ENCODE data around the gene LRBA. TPM values are rescaled to one million over a fixed set of nuclear protein-coding genes. Genes with fewer than 3 reads are reported as not detected.
"Not testable (repeated sequence)": the region's sequence is repeated elsewhere in the genome, so short reads cannot be mapped to it uniquely, and the experiment has no call there.

LRBA gene
- total and polyA plus RNA-seq, 4 donors = 11.8 to 149 (median 34.2) TPM

GRCh38 chr4:150961566-150961965 is 53.5 kb downstream of the LRBA start:
- H3K4me1 ChIP-seq (ENCODE audit: control insufficient read depth in 5 of 5, insufficient read depth in 5 of 5, low read length in 5 of 5) = no peaks in the 10 kb centered on the region
- peaks cover 0 to 4% (median 0%) of the 10 kb centered on the region in 4 donors for H3K9me3 ChIP-seq (ENCODE audit: control insufficient read depth in 4 of 4, insufficient read depth in 3 of 4, low read length in 3 of 4)
- no peaks in the 10 kb centered on the region for H3K27me3 ChIP-seq (ENCODE audit: control insufficient read depth in 3 of 3, insufficient read depth in 3 of 3, low read length in 2 of 3)
- no peaks in the 10 kb centered on the region for H3K36me3 ChIP-seq (ENCODE audit: control insufficient read depth in 4 of 4, insufficient read depth in 4 of 4, low read length in 4 of 4)
- H3K9ac ChIP-seq (ENCODE audit: insufficient read depth in 1 of 2, low read length in 2 of 2) = no peak overlapping the region
- H3K4me3 ChIP-seq = no peak overlapping the region
- no peak for DNase-seq
- no peak for ATAC-seq (ENCODE audit: insufficient read depth, low FRiP score)
- no peak overlapping the region for H3K27ac ChIP-seq (ENCODE audit: low read depth in 1 of 2, low read length in 1 of 2)
- WGBS, 2 donors = 79 to 85% methylated on average over 1 of the region's 1 CpG
- no peak for TF ChIP-seq CTCF (IDR thresholded peaks at IDR 0.05; ENCODE audit: control extremely low read depth, extremely low read depth)

GRCh38 chr4:150960818-150961217 is 54.3 kb downstream of the LRBA start:
- DNase-seq (no peak), ATAC-seq (ENCODE audit: insufficient read depth, low FRiP score) (no peak)
- Histone ChIP-seq H3K27me3 (ENCODE audit: control insufficient read depth in 3 of 3, insufficient read depth in 3 of 3, low read length in 2 of 3) (no peaks in the 10 kb centered on the region), H3K9me3 (ENCODE audit: control insufficient read depth in 4 of 4, insufficient read depth in 3 of 4, low read length in 3 of 4) (peaks cover 0 to 4% (median 0%) of the 10 kb centered on the region in 4 donors), H3K9ac (ENCODE audit: insufficient read depth in 1 of 2, low read length in 2 of 2) (no peak overlapping the region), H3K27ac (ENCODE audit: low read depth in 1 of 2, low read length in 1 of 2) (no peak overlapping the region), H3K4me3 (no peak overlapping the region), H3K4me1 (ENCODE audit: control insufficient read depth in 5 of 5, insufficient read depth in 5 of 5, low read length in 5 of 5) (no peaks in the 10 kb centered on the region), H3K36me3 (ENCODE audit: control insufficient read depth in 4 of 4, insufficient read depth in 4 of 4, low read length in 4 of 4) (no peaks in the 10 kb centered on the region)
- no peak for TF ChIP-seq CTCF (IDR thresholded peaks at IDR 0.05; ENCODE audit: control extremely low read depth, extremely low read depth)
- 84 to 96% methylated on average over 2 of the region's 2 CpGs for WGBS, 2 donors

GRCh38 chr4:150960079-150960478 is 55.0 kb downstream of the LRBA start:
- Histone ChIP-seq H3K9me3 (ENCODE audit: control insufficient read depth in 4 of 4, insufficient read depth in 3 of 4, low read length in 3 of 4) (peaks cover 0 to 4% (median 0%) of the 10 kb centered on the region in 4 donors), H3K9ac (ENCODE audit: insufficient read depth in 1 of 2, low read length in 2 of 2) (no peak overlapping the region), H3K36me3 (ENCODE audit: control insufficient read depth in 4 of 4, insufficient read depth in 4 of 4, low read length in 4 of 4) (no peaks in the 10 kb centered on the region), H3K27me3 (ENCODE audit: control insufficient read depth in 3 of 3, insufficient read depth in 3 of 3, low read length in 2 of 3) (no peaks in the 10 kb centered on the region), H3K4me3 (no peak overlapping the region), H3K27ac (ENCODE audit: low read depth in 1 of 2, low read length in 1 of 2) (no peak overlapping the region), H3K4me1 (ENCODE audit: control insufficient read depth in 5 of 5, insufficient read depth in 5 of 5, low read length in 5 of 5) (no peaks in the 10 kb centered on the region)
- WGBS, 2 donors = 65 to 70% methylated on average over 2 of the region's 2 CpGs
- no peak for TF ChIP-seq CTCF (IDR thresholded peaks at IDR 0.05; ENCODE audit: control extremely low read depth, extremely low read depth)
- DNase-seq (no peak), ATAC-seq (ENCODE audit: insufficient read depth, low FRiP score) (no peak)

GRCh38 chr4:150957981-150958380 is 57.1 kb downstream of the LRBA start:
- H3K9me3 ChIP-seq (ENCODE audit: control insufficient read depth in 4 of 4, insufficient read depth in 3 of 4, low read length in 3 of 4); H3K9ac ChIP-seq (ENCODE audit: insufficient read depth in 1 of 2, low read length in 2 of 2); H3K27ac ChIP-seq (ENCODE audit: low read depth in 1 of 2, low read length in 1 of 2); H3K27me3 ChIP-seq (ENCODE audit: control insufficient read depth in 3 of 3, insufficient read depth in 3 of 3, low read length in 2 of 3); DNase-seq; H3K4me1 ChIP-seq (ENCODE audit: control insufficient read depth in 5 of 5, insufficient read depth in 5 of 5, low read length in 5 of 5); ATAC-seq (ENCODE audit: insufficient read depth, low FRiP score); H3K4me3 ChIP-seq; H3K36me3 ChIP-seq (ENCODE audit: control insufficient read depth in 4 of 4, insufficient read depth in 4 of 4, low read length in 4 of 4): not testable (repeated sequence)
- 98% methylated on average over 4 of the region's 4 CpGs for WGBS, 2 donors

GRCh38 chr4:150957095-150957494 is 58.0 kb downstream of the LRBA start:
- not testable (repeated sequence) for H3K27ac ChIP-seq (ENCODE audit: low read depth in 1 of 2, low read length in 1 of 2); H3K4me3 ChIP-seq; H3K9ac ChIP-seq (ENCODE audit: insufficient read depth in 1 of 2, low read length in 2 of 2); DNase-seq; ATAC-seq (ENCODE audit: insufficient read depth, low FRiP score); H3K4me1 ChIP-seq (ENCODE audit: control insufficient read depth in 5 of 5, insufficient read depth in 5 of 5, low read length in 5 of 5); H3K9me3 ChIP-seq (ENCODE audit: control insufficient read depth in 4 of 4, insufficient read depth in 3 of 4, low read length in 3 of 4); H3K27me3 ChIP-seq (ENCODE audit: control insufficient read depth in 3 of 3, insufficient read depth in 3 of 3, low read length in 2 of 3); H3K36me3 ChIP-seq (ENCODE audit: control insufficient read depth in 4 of 4, insufficient read depth in 4 of 4, low read length in 4 of 4)
- WGBS, 2 donors = 100% methylated on average over 1 of the region's 1 CpG

- not testable (repeated sequence) for H3K9me3 ChIP-seq (ENCODE audit: control insufficient read depth in 4 of 4, insufficient read depth in 3 of 4, low read length in 3 of 4); H3K27me3 ChIP-seq (ENCODE audit: control insufficient read depth in 3 of 3, insufficient read depth in 3 of 3, low read length in 2 of 3); H3K4me3 ChIP-seq; H3K9ac ChIP-seq (ENCODE audit: insufficient read depth in 1 of 2, low read length in 2 of 2); H3K4me1 ChIP-seq (ENCODE audit: control insufficient read depth in 5 of 5, insufficient read depth in 5 of 5, low read length in 5 of 5); H3K36me3 ChIP-seq (ENCODE audit: control insufficient read depth in 4 of 4, insufficient read depth in 4 of 4, low read length in 4 of 4); ATAC-seq (ENCODE audit: insufficient read depth, low FRiP score); DNase-seq; H3K27ac ChIP-seq (ENCODE audit: low read depth in 1 of 2, low read length in 1 of 2)
- 96 to 97% methylated on average over 18 to 28 of the region's 28 CpGs for WGBS, 2 donors
Measured at GRCh38 chr4:150953916-150954315, 61.2 kb downstream of the LRBA start.
